HG02885 (cell line): ENCODE data around the gene IL22RA2.

Source experiments
- ATAC-seq: cut with Tn5 transposase; IDR thresholded peaks from one replicate; pipeline ENCODE4 v1.9.1; 2021; ENCODE audit warnings: mild to moderate bottlenecking; ENCODE audit not compliant: unreplicated experiment, poor library complexity

The IL22RA2 gene

GRCh38 chr6:137099689-137100403 is 73.6 kb downstream of the IL22RA2 start:
- no peak for ATAC-seq

- no peak for ATAC-seq
Measured at GRCh38 chr6:137097526-137097925, 75.9 kb downstream of the IL22RA2 start.

- no peak for ATAC-seq
Measured at GRCh38 chr6:137097057-137097456, 76.4 kb downstream of the IL22RA2 start.

GRCh38 chr6:137095651-137096238 is 77.7 kb downstream of the IL22RA2 start:
- peak; percentile 83 for ATAC-seq

GRCh38 chr6:137095093-137095492 is 78.4 kb downstream of the IL22RA2 start:
- ATAC-seq = no peak

GRCh38 chr6:137094411-137095008 is 78.9 kb downstream of the IL22RA2 start:
- ATAC-seq = peak; percentile 37
